Measurements from ENCODE around the gene BEND6. TPM values are rescaled to one million over a fixed set of nuclear protein-coding genes. Genes with fewer than 3 reads are reported as not detected.

BEND6 gene
- total RNA-seq, 1 experiment from 2014 or later, result not detected

DNA sequence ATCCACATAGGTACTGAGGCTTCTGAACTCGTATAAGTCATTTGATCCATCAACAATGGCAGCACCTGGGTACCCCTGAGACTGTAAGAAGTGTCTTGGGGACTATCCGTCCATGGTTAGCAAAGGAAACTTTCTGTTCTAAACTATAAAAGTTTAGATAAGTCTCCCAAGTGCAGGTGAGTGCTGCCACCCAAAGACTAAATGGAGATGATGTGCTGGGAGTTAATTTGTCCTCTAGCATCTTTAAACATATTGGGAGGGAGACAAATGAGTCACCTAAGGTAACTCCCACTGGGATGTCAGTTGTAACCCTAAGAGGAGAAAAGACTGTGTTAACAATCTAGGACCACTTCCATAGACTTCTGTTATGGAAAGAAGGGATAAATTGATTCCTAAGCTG, 6.2 kb downstream of the BEND6 start:
- no peak overlapping the region for H3K27ac Mint-ChIP-seq (ENCODE audit: unreplicated experiment)
- no peaks in the 10 kb centered on the region for H3K9me3 ChIP-seq
- H3K9me3 Mint-ChIP-seq (ENCODE audit: unreplicated experiment), result no peaks in the 10 kb centered on the region
- no peaks in the 10 kb centered on the region for H3K36me3 ChIP-seq (ENCODE audit: control insufficient read depth, insufficient read depth, low read length)
- H3K4me1 Mint-ChIP-seq (ENCODE audit: low read depth, unreplicated experiment), result no peaks in the 10 kb centered on the region
- no TSS peak for BruUV-seq (replicated peaks)
- TF ChIP-seq, protein P1, sequence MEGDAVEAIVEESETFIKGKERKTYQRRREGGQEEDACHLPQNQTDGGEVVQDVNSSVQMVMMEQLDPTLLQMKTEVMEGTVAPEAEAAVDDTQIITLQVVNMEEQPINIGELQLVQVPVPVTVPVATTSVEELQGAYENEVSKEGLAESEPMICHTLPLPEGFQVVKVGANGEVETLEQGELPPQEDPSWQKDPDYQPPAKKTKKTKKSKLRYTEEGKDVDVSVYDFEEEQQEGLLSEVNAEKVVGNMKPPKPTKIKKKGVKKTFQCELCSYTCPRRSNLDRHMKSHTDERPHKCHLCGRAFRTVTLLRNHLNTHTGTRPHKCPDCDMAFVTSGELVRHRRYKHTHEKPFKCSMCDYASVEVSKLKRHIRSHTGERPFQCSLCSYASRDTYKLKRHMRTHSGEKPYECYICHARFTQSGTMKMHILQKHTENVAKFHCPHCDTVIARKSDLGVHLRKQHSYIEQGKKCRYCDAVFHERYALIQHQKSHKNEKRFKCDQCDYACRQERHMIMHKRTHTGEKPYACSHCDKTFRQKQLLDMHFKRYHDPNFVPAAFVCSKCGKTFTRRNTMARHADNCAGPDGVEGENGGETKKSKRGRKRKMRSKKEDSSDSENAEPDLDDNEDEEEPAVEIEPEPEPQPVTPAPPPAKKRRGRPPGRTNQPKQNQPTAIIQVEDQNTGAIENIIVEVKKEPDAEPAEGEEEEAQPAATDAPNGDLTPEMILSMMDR (IDR thresholded peaks at IDR 0.05; ENCODE audit: insufficient read depth in 1 of 2, low read depth in 1 of 2, low read length in 1 of 2, severe bottlenecking in 1 of 2, unreplicated experiment in 1 of 2), result no peak
- CTCF ChIA-PET, result no interaction called here
- H3K27me3 ChIP-seq (replicated peaks; ENCODE audit: control insufficient read depth, insufficient read depth, low read length), result no peaks in the 10 kb centered on the region
- peaks cover 10% of the 10 kb centered on the region for H3K27me3 Mint-ChIP-seq (ENCODE audit: insufficient read depth, unreplicated experiment)
- H3K4me1 ChIP-seq, result peaks cover 1% of the 10 kb centered on the region; the same call in 1 of the 2 replicates
- H3K4me3 ChIP-seq (ENCODE audit: low read depth, low read length), result no peak overlapping the region
- POLR2A ChIA-PET, result no interaction called here
- H3K4me3 Mint-ChIP-seq (ENCODE audit: unreplicated experiment), result no peak overlapping the region
- intact Hi-C loops (cut with micrococcal nuclease; ENCODE audit: unreplicated experiment), result no loop called here
- no peaks in the 10 kb centered on the region for H3K36me3 Mint-ChIP-seq (ENCODE audit: insufficient read depth, unreplicated experiment)
- no peak for DNase-seq

DNA sequence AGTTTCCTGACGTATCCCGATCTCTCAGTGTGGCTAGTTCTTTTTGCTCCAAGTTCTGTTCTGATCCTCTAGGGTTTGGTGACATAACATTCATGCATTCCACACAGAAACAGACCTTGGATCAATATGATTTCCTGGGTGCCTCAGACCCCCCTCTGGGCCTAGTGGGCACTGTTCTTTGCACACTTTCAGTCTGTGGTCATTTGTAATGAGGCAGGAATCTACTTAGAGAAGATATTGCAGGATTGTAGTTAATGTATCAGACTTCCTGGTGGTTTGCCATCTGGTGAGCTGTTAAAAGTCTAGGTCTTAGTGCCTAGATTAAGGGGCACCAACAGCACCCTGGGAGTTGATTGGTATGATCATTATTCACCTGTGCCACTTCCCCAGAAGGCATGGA, 7.5 kb downstream of the BEND6 start:
- DNase-seq, result no peak
- H3K27me3 ChIP-seq (replicated peaks; ENCODE audit: control insufficient read depth, insufficient read depth, low read length), result no peaks in the 10 kb centered on the region
- no peaks in the 10 kb centered on the region for H3K9me3 ChIP-seq
- POLR2A ChIA-PET, result no interaction called here
- Mint-ChIP-seq H3K27ac (ENCODE audit: unreplicated experiment) (no peak overlapping the region), H3K27me3 (ENCODE audit: insufficient read depth, unreplicated experiment) (peaks cover 13% of the 10 kb centered on the region), H3K4me3 (ENCODE audit: unreplicated experiment) (no peak overlapping the region), H3K4me1 (ENCODE audit: low read depth, unreplicated experiment) (no peaks in the 10 kb centered on the region), H3K36me3 (ENCODE audit: insufficient read depth, unreplicated experiment) (no peaks in the 10 kb centered on the region), H3K9me3 (ENCODE audit: unreplicated experiment) (no peaks in the 10 kb centered on the region)
- H3K36me3 ChIP-seq (ENCODE audit: control insufficient read depth, insufficient read depth, low read length), result no peaks in the 10 kb centered on the region
- no peaks in the 10 kb centered on the region for H3K4me1 ChIP-seq
- TF ChIP-seq, protein P1 (IDR thresholded peaks at IDR 0.05; ENCODE audit: insufficient read depth in 1 of 2, low read depth in 1 of 2, low read length in 1 of 2, severe bottlenecking in 1 of 2, unreplicated experiment in 1 of 2), result no peak
- no peak overlapping the region for H3K4me3 ChIP-seq (ENCODE audit: low read depth, low read length)
- CTCF ChIA-PET, result no interaction called here
- BruUV-seq (replicated peaks), result no TSS peak
- intact Hi-C loops (cut with micrococcal nuclease; ENCODE audit: unreplicated experiment), result no loop called here

DNA sequence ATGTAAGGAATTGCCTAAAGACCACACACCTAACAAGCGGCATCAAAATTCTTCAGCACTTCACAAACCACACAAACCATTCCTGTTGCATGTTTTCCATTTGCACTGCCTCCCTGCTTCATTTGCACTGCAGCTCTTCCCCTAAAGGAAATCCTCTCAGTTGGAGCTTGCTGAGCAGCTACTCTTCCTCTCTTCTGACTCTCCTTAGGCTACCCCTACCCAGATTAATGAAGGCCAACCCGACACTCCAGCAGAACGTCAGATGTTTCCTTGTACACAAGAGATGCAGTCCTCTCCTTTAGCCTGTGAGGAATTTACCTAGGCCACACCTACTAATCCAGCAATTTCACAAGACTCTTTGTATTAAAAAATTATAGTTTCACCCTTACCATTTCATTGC, 8.1 kb downstream of the BEND6 start:
- H3K9me3 Mint-ChIP-seq (ENCODE audit: unreplicated experiment), result no peaks in the 10 kb centered on the region
- TF ChIP-seq, protein P1 (IDR thresholded peaks at IDR 0.05; ENCODE audit: insufficient read depth in 1 of 2, low read depth in 1 of 2, low read length in 1 of 2, severe bottlenecking in 1 of 2, unreplicated experiment in 1 of 2), result no peak
- POLR2A ChIA-PET, result no interaction called here

More for the DNA sequence above, 8.1 kb downstream of the BEND6 start:
- Mint-ChIP-seq H3K27me3 (ENCODE audit: insufficient read depth, unreplicated experiment) (peaks cover 13% of the 10 kb centered on the region), H3K36me3 (ENCODE audit: insufficient read depth, unreplicated experiment) (no peaks in the 10 kb centered on the region), H3K4me1 (ENCODE audit: low read depth, unreplicated experiment) (no peaks in the 10 kb centered on the region), H3K27ac (ENCODE audit: unreplicated experiment) (no peak overlapping the region), H3K4me3 (ENCODE audit: unreplicated experiment) (no peak overlapping the region)
- intact Hi-C loops (cut with micrococcal nuclease; ENCODE audit: unreplicated experiment), result no loop called here
- Histone ChIP-seq H3K9me3 (no peaks in the 10 kb centered on the region), H3K4me1 (no peaks in the 10 kb centered on the region), H3K27me3 (replicated peaks; ENCODE audit: control insufficient read depth, insufficient read depth, low read length) (no peaks in the 10 kb centered on the region; the same call in 1 of the 2 replicates), H3K4me3 (ENCODE audit: low read depth, low read length) (no peak overlapping the region), H3K36me3 (ENCODE audit: control insufficient read depth, insufficient read depth, low read length) (no peaks in the 10 kb centered on the region)
- CTCF ChIA-PET, result no interaction called here
- no peak for DNase-seq
- BruUV-seq (replicated peaks), result no TSS peak

Data from Caco-2 (cell line).